Lower leg skin (tissue), 3 donors: ENCODE data around the gene CUL3.

Experiments
- CTCF ChIP-seq, 3 donors: fragments of 450-650 bp; IDR thresholded peaks; one replicate each; pipeline ENCODE4 v1.5.1; 2016; ENCODE audit warnings: antibody characterized with exemption in 3 of 3, mild to moderate bottlenecking in 3 of 3, moderate library complexity in 2 of 3
- POLR2A ChIP-seq, 2 donors: fragments of 450-650 bp; IDR thresholded peaks; one replicate each; pipeline ENCODE4 v1.6.1; 2016 to 2017; ENCODE audit warnings: antibody characterized with exemption in 2 of 2, mild to moderate bottlenecking in 1 of 2, moderate library complexity in 1 of 2

GRCh38 chr2:224570328-224570993, 14.7 kb downstream of the CUL3 start:
- no peak for TF ChIP-seq CTCF (IDR thresholded peaks at IDR 0.05)
- TF ChIP-seq POLR2A (IDR thresholded peaks at IDR 0.05), result no peak
